ENCODE data around the gene ARFGEF2.
"Not testable (repeated sequence)": the region's sequence is repeated elsewhere in the genome, so short reads cannot be mapped to it uniquely, and the experiment has no call there.

The ARFGEF2 gene

GRCh38 chr20:49024220-49024619, 102.7 kb downstream of the ARFGEF2 start:
- WGBS: 95% methylated on average over 4 of the region's 5 CpGs
- no peak overlapping the region for H4K8ac ChIP-seq (ENCODE audit: low read length)

DNA sequence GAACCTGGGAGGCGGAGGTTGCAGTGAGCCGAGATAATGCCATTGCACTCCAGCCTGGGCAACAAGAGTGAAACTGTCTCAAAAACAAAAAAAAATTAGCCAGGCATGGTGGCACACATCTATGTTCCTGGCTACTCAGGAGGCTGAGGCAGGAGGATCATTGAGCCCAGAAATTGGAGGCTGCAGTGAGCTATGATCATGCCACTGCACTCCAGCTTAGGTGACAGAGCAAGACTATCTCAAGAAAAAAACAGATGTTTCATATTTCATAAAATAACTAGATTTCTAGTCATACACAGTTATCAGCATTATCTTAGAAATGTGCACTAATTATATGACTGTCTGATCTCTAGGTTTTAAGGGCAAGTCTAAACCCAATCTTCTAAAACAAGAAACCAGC, 106.7 kb downstream of the ARFGEF2 start:
- H2AFZ ChIP-seq (ENCODE audit: low read depth, low read length); H2AK5ac ChIP-seq (ENCODE audit: low read length, severe bottlenecking); H3K18ac ChIP-seq (ENCODE audit: low read depth in 1 of 2, low read length in 2 of 2); H4K91ac ChIP-seq (ENCODE audit: low read length); H3K27me3 ChIP-seq (ENCODE audit: control insufficient read depth in 1 of 2, insufficient read depth in 1 of 2, low read length in 2 of 2); H2BK12ac ChIP-seq (ENCODE audit: low read length in 2 of 2); H2BK15ac ChIP-seq (ENCODE audit: low read depth, poor library complexity, severe bottlenecking); H4K8ac ChIP-seq (ENCODE audit: low read length); H3K23ac ChIP-seq (ENCODE audit: low read length in 2 of 2); H3K4me2 ChIP-seq (ENCODE audit: low read length, poor library complexity, severe bottlenecking); H3K27ac ChIP-seq (ENCODE audit: low read length, poor library complexity, severe bottlenecking); H3K4me1 ChIP-seq (ENCODE audit: control insufficient read depth, insufficient read depth, low read depth, low read length); H3K14ac ChIP-seq (ENCODE audit: low read length in 2 of 2); H3K4me3 ChIP-seq (ENCODE audit: insufficient read depth in 1 of 2, low read depth in 1 of 2, low read length in 2 of 2); DNase-seq; H2BK5ac ChIP-seq (ENCODE audit: low read depth, low read length, poor library complexity, severe bottlenecking); H3K4ac ChIP-seq (ENCODE audit: low read depth in 1 of 2, low read length in 2 of 2); H3K79me1 ChIP-seq (replicated peaks; ENCODE audit: low read length, poor library complexity, severe bottlenecking); H2BK120ac ChIP-seq (ENCODE audit: low read depth, low read length); H3K9me3 ChIP-seq (ENCODE audit: control insufficient read depth, low read length); H3K9ac ChIP-seq (ENCODE audit: low read length): not testable (repeated sequence)
- H3K36me3 ChIP-seq (ENCODE audit: control insufficient read depth in 1 of 2, insufficient read depth in 2 of 2, low read depth in 1 of 2, low read length in 2 of 2): peaks cover 45 to 77% of the 10 kb centered on the region in 2 experiments
- WGBS: 100% methylated on average over 2 of the region's 2 CpGs

More at GRCh38 chr20:49024220-49024619, 102.7 kb downstream of the ARFGEF2 start:
- H3K14ac ChIP-seq (ENCODE audit: low read length in 2 of 2): no peak overlapping the region
- H3K23ac ChIP-seq (ENCODE audit: low read length in 2 of 2): no peak overlapping the region
- H3K4me2 ChIP-seq (ENCODE audit: low read length, poor library complexity, severe bottlenecking): no peak overlapping the region
- H2BK5ac ChIP-seq (ENCODE audit: low read depth, low read length, poor library complexity, severe bottlenecking): no peak overlapping the region
- H3K9me3 ChIP-seq (ENCODE audit: control insufficient read depth, low read length): no peaks in the 10 kb centered on the region
- H3K79me1 ChIP-seq (replicated peaks; ENCODE audit: low read length, poor library complexity, severe bottlenecking): peaks cover 11% of the 10 kb centered on the region
- no peak overlapping the region for H2BK15ac ChIP-seq (ENCODE audit: low read depth, poor library complexity, severe bottlenecking)
- H3K36me3 ChIP-seq (ENCODE audit: control insufficient read depth in 1 of 2, insufficient read depth in 2 of 2, low read depth in 1 of 2, low read length in 2 of 2): peaks cover 46 to 88% of the 10 kb centered on the region in 2 experiments
- H3K9ac ChIP-seq (ENCODE audit: low read length): no peak overlapping the region
- H3K4me3 ChIP-seq (ENCODE audit: insufficient read depth in 1 of 2, low read depth in 1 of 2, low read length in 2 of 2): no peak overlapping the region
- no peak overlapping the region for H3K18ac ChIP-seq (ENCODE audit: low read depth in 1 of 2, low read length in 2 of 2)
- no peak overlapping the region for H2AK5ac ChIP-seq (ENCODE audit: low read length, severe bottlenecking)
- H3K27ac ChIP-seq (ENCODE audit: low read length, poor library complexity, severe bottlenecking): no peak overlapping the region
- no peak overlapping the region for H3K4ac ChIP-seq (ENCODE audit: low read depth in 1 of 2, low read length in 2 of 2)
- H2AFZ ChIP-seq (ENCODE audit: low read depth, low read length): no peak overlapping the region
- H2BK120ac ChIP-seq (ENCODE audit: low read depth, low read length): no peak overlapping the region
- H2BK12ac ChIP-seq (ENCODE audit: low read length in 2 of 2): no peak overlapping the region
- DNase-seq: no peak
- H3K27me3 ChIP-seq (ENCODE audit: control insufficient read depth in 1 of 2, insufficient read depth in 1 of 2, low read length in 2 of 2): no peaks in the 10 kb centered on the region
- no peaks in the 10 kb centered on the region for H3K4me1 ChIP-seq (ENCODE audit: control insufficient read depth, insufficient read depth, low read depth, low read length)
- no peak overlapping the region for H4K91ac ChIP-seq (ENCODE audit: low read length)

DNA sequence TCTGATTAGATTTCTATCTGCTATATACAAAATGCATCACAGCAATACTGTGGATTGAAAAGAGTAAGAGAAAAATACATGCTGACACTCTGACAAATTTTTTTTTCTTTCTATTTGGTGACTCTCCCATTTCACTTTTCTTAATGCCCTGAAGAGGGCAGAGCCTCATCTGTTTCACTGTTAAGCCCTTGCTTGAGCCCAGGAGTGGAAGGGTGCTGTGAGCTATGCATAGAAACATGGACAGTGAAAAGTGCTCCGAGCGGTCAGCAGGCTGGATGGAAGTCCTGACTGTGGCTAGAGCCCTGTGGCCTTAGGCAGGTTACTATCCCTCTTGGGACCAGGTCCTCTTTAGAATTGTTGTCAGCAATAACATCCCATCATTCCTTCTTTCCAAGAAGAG, 107.2 kb downstream of the ARFGEF2 start:
- WGBS: 92% methylated on average over 2 of the region's 2 CpGs
- H3K9ac ChIP-seq (ENCODE audit: low read length): no peak overlapping the region
- no peak overlapping the region for H2AK5ac ChIP-seq (ENCODE audit: low read length, severe bottlenecking)
- peaks cover 9% of the 10 kb centered on the region for H3K79me1 ChIP-seq (replicated peaks; ENCODE audit: low read length, poor library complexity, severe bottlenecking)
- no peak overlapping the region for H2BK5ac ChIP-seq (ENCODE audit: low read depth, low read length, poor library complexity, severe bottlenecking)
- no peak overlapping the region for H3K4me3 ChIP-seq (ENCODE audit: insufficient read depth in 1 of 2, low read depth in 1 of 2, low read length in 2 of 2)
- H3K23ac ChIP-seq (ENCODE audit: low read length in 2 of 2): no peak overlapping the region
- no peak overlapping the region for H2BK12ac ChIP-seq (ENCODE audit: low read length in 2 of 2)
- H2AFZ ChIP-seq (ENCODE audit: low read depth, low read length): no peak overlapping the region
- no peaks in the 10 kb centered on the region for H3K27me3 ChIP-seq (ENCODE audit: control insufficient read depth in 1 of 2, insufficient read depth in 1 of 2, low read length in 2 of 2)
- H3K27ac ChIP-seq (ENCODE audit: low read length, poor library complexity, severe bottlenecking): no peak overlapping the region
- H3K14ac ChIP-seq (ENCODE audit: low read length in 2 of 2): no peak overlapping the region
- no peak overlapping the region for H3K4ac ChIP-seq (ENCODE audit: low read depth in 1 of 2, low read length in 2 of 2)
- no peak overlapping the region for H3K4me2 ChIP-seq (ENCODE audit: low read length, poor library complexity, severe bottlenecking)
- no peak overlapping the region for H3K18ac ChIP-seq (ENCODE audit: low read depth in 1 of 2, low read length in 2 of 2)
- H3K36me3 ChIP-seq (ENCODE audit: control insufficient read depth in 1 of 2, insufficient read depth in 2 of 2, low read depth in 1 of 2, low read length in 2 of 2): peaks cover 45 to 80% of the 10 kb centered on the region in 2 experiments
- no peaks in the 10 kb centered on the region for H3K4me1 ChIP-seq (ENCODE audit: control insufficient read depth, insufficient read depth, low read depth, low read length)
- no peaks in the 10 kb centered on the region for H3K9me3 ChIP-seq (ENCODE audit: control insufficient read depth, low read length)
- peak; percentile 29 for DNase-seq
- H4K8ac ChIP-seq (ENCODE audit: low read length): no peak overlapping the region
- H2BK120ac ChIP-seq (ENCODE audit: low read depth, low read length): no peak overlapping the region
- no peak overlapping the region for H4K91ac ChIP-seq (ENCODE audit: low read length)
- no peak overlapping the region for H2BK15ac ChIP-seq (ENCODE audit: low read depth, poor library complexity, severe bottlenecking)

DNA sequence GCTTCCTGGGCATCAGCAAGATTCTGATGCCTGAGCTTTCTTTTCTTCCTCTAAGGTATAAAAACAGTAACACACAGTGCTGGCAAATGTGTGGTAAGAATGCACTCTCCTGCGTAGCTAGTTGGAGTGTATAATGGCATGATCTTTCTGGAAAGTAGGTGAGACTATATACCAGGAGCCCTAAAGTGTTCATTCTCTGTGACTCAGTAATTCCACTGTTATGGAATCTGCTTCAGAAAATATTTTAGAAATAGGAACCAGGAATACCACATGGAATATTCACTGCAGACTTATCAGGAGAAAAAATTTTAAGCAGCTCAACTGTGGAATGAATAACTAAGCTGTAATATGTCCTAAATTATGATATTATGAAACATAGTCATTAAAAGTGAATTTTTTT, 107.7 kb downstream of the ARFGEF2 start:
- Histone ChIP-seq H3K18ac (ENCODE audit: low read depth in 1 of 2, low read length in 2 of 2) (no peak overlapping the region), H2BK5ac (ENCODE audit: low read depth, low read length, poor library complexity, severe bottlenecking) (no peak overlapping the region), H3K14ac (ENCODE audit: low read length in 2 of 2) (no peak overlapping the region), H3K9me3 (ENCODE audit: control insufficient read depth, low read length) (no peaks in the 10 kb centered on the region), H3K27me3 (ENCODE audit: control insufficient read depth in 1 of 2, insufficient read depth in 1 of 2, low read length in 2 of 2) (no peaks in the 10 kb centered on the region), H3K9ac (ENCODE audit: low read length) (no peak overlapping the region), H3K36me3 (ENCODE audit: control insufficient read depth in 1 of 2, insufficient read depth in 2 of 2, low read depth in 1 of 2, low read length in 2 of 2) (peaks cover 43 to 80% of the 10 kb centered on the region in 2 experiments), H3K4me2 (ENCODE audit: low read length, poor library complexity, severe bottlenecking) (no peak overlapping the region), H4K8ac (ENCODE audit: low read length) (no peak overlapping the region), H3K79me1 (replicated peaks; ENCODE audit: low read length, poor library complexity, severe bottlenecking) (peaks cover 8% of the 10 kb centered on the region), H3K4me1 (ENCODE audit: control insufficient read depth, insufficient read depth, low read depth, low read length) (no peaks in the 10 kb centered on the region), H4K91ac (ENCODE audit: low read length) (no peak overlapping the region), H2AK5ac (ENCODE audit: low read length, severe bottlenecking) (no peak overlapping the region), H2AFZ (ENCODE audit: low read depth, low read length) (no peak overlapping the region), H2BK15ac (ENCODE audit: low read depth, poor library complexity, severe bottlenecking) (no peak overlapping the region), H3K4me3 (ENCODE audit: insufficient read depth in 1 of 2, low read depth in 1 of 2, low read length in 2 of 2) (no peak overlapping the region), H2BK120ac (ENCODE audit: low read depth, low read length) (no peak overlapping the region), H3K23ac (ENCODE audit: low read length in 2 of 2) (no peak overlapping the region), H3K4ac (ENCODE audit: low read depth in 1 of 2, low read length in 2 of 2) (no peak overlapping the region), H3K27ac (ENCODE audit: low read length, poor library complexity, severe bottlenecking) (no peak overlapping the region), H2BK12ac (ENCODE audit: low read length in 2 of 2) (no peak overlapping the region)
- no peak for DNase-seq
- WGBS: 100% methylated on average over 1 of the region's 1 CpG
